ENCODE measurements around the gene SERGEF. TPM values are rescaled to one million over a fixed set of nuclear protein-coding genes. Genes with fewer than 3 reads are reported as not detected.

SERGEF gene
- total RNA-seq, 1 donor from 2014 or later = 27.0 TPM

- Histone ChIP-seq H3K4me3 (ENCODE audit: low read depth, low read length) (no peak overlapping the region), H3K36me3 (ENCODE audit: control insufficient read depth, insufficient read depth, low read length) (no peaks in the 10 kb centered on the region), H3K27me3 (ENCODE audit: control insufficient read depth, insufficient read depth, low read length) (no peaks in the 10 kb centered on the region)
- DNase-seq (ENCODE audit: low read depth) = no peak
- TF ChIP-seq CTCF (IDR thresholded peaks at IDR 0.05; ENCODE audit: insufficient read depth, low read length, poor library complexity, severe bottlenecking) = no peak
Observed at GRCh38 chr11:17890325-17890724, 122.5 kb downstream of the SERGEF start.

DNA sequence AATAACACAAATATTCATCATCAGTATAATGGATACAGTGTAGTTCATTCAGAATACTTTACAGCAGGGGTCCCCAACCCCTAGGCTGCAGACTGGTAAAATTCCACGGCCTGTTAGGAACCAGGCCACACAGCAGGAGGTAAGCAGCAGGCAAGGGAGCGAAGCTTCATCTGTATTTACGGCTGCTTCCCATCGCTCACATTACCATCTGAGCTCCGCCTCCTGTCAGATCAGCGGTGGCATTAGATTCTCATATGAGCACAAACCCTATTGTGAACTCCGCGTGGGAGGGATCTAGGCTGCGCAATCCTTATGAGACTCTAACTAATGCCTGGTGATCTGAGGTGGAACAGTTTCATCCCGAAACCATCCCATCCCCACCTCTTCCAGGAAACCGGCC, 125.1 kb downstream of the SERGEF start:
- H3K27me3 ChIP-seq (ENCODE audit: control insufficient read depth, insufficient read depth, low read length) = no peaks in the 10 kb centered on the region
- TF ChIP-seq CTCF (IDR thresholded peaks at IDR 0.05; ENCODE audit: insufficient read depth, low read length, poor library complexity, severe bottlenecking) = no peak
- no peak for DNase-seq (ENCODE audit: low read depth)
- no peak overlapping the region for H3K4me3 ChIP-seq (ENCODE audit: low read depth, low read length)
- no peaks in the 10 kb centered on the region for H3K36me3 ChIP-seq (ENCODE audit: control insufficient read depth, insufficient read depth, low read length)

DNA sequence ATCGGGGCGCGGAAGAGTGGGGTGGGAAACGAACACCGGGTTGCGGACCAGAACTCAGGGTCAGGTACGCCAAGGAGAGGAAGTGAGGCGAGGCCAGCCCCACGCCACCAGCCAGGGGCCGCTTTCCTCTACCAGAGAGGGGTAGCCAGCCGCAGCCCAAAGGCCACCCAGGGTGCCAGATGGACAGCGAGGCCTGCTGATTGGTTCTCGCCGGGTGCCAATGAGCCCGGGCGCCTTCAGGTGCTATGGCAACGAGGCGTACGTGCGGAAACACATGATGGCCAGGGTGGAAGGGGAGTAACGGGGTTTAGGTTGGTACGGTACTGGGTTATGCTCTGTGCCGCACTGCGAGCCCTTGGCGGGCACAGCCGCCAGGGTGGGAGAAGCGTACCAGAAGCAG, 128.9 kb downstream of the SERGEF start:
- H3K27me3 ChIP-seq (ENCODE audit: control insufficient read depth, insufficient read depth, low read length) = no peaks in the 10 kb centered on the region
- no peaks in the 10 kb centered on the region for H3K36me3 ChIP-seq (ENCODE audit: control insufficient read depth, insufficient read depth, low read length)
- no peak for DNase-seq (ENCODE audit: low read depth)
- no peak for TF ChIP-seq CTCF (IDR thresholded peaks at IDR 0.05; ENCODE audit: insufficient read depth, low read length, poor library complexity, severe bottlenecking)
- H3K4me3 ChIP-seq (ENCODE audit: low read depth, low read length) = no peak overlapping the region

GRCh38 chr11:17883057-17883456, 129.8 kb downstream of the SERGEF start:
- DNase-seq (ENCODE audit: low read depth) = no peak
- no peaks in the 10 kb centered on the region for H3K36me3 ChIP-seq (ENCODE audit: control insufficient read depth, insufficient read depth, low read length)
- H3K27me3 ChIP-seq (ENCODE audit: control insufficient read depth, insufficient read depth, low read length) = no peaks in the 10 kb centered on the region
- TF ChIP-seq CTCF (IDR thresholded peaks at IDR 0.05; ENCODE audit: insufficient read depth, low read length, poor library complexity, severe bottlenecking) = no peak
- H3K4me3 ChIP-seq (ENCODE audit: low read depth, low read length) = no peak overlapping the region

DNA sequence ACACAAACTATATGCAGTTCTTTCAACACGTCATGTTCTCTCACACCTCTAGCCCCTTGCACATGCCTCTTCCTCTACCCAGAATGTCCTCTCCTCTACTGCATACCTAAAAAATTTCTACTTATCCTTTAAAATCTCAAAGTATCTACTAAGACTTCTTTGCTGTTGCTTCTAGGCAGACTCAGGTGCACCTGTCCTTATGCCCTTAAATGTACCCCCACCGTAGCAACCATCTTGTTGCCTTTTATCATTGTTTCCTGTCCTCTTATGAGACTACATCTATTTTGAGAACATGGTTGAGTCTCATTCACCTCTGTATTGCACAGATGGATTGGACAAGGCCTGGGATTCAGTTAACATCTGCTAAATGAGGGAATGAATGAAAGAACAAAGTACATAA, 134.1 kb downstream of the SERGEF start:
- Histone ChIP-seq H3K36me3 (ENCODE audit: control insufficient read depth, insufficient read depth, low read length) (no peaks in the 10 kb centered on the region), H3K27me3 (ENCODE audit: control insufficient read depth, insufficient read depth, low read length) (no peaks in the 10 kb centered on the region), H3K4me3 (ENCODE audit: low read depth, low read length) (no peak overlapping the region)
- no peak for DNase-seq (ENCODE audit: low read depth)
- TF ChIP-seq CTCF (IDR thresholded peaks at IDR 0.05; ENCODE audit: insufficient read depth, low read length, poor library complexity, severe bottlenecking) = no peak

DNA sequence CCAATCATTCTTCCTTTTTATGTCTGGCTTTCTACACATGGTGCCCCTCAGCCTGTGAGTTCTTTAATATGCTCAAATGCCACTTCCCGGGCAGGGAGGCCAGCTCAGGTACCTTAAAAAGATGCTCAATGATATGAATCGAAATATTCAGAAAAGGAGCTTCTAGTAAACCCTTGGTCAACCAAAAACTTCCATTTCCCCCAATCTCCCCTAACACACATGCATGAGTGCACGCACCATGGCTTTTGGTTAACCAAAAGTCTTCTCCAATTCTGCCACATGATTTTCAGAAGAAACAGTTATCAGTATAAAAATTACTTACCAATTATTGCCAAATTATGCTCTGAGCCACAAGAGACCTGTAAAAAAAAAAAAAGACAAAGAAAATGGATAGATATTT, 135.0 kb downstream of the SERGEF start:
- Histone ChIP-seq H3K4me3 (ENCODE audit: low read depth, low read length) (no peak overlapping the region), H3K36me3 (ENCODE audit: control insufficient read depth, insufficient read depth, low read length) (no peaks in the 10 kb centered on the region), H3K27me3 (ENCODE audit: control insufficient read depth, insufficient read depth, low read length) (no peaks in the 10 kb centered on the region)
- DNase-seq (ENCODE audit: low read depth) = no peak
- TF ChIP-seq CTCF (IDR thresholded peaks at IDR 0.05; ENCODE audit: insufficient read depth, low read length, poor library complexity, severe bottlenecking) = no peak
